SK-N-SH treated with all-trans-retinoic acid at 6 μM for 48 hours (cell line): ENCODE data around the gene SYNE2.
"Not testable (repeated sequence)": the region's sequence is repeated elsewhere in the genome, so short reads cannot be mapped to it uniquely, and the experiment has no call there.

ENCODE experiments used
- ARNTL ChIP-seq: fragments of 450-650 bp; formaldehyde crosslinking; IDR thresholded peaks from 2 replicates; pipeline ENCODE4 v1.5.0; 2020; ENCODE audit warnings: low read depth, mild to moderate bottlenecking, moderate library complexity, borderline replicate concordance
- BACH2 ChIP-seq: fragments of 250-450 bp; sonication (Bioruptor Pico); IDR thresholded peaks from 2 replicates; pipeline ENCODE4 v1.9.0; 2021; ENCODE audit warnings: mild to moderate bottlenecking, borderline replicate concordance
- CSRNP3 ChIP-seq: fragments of 250-450 bp; sonication (Bioruptor Pico); IDR thresholded peaks from 2 replicates; pipeline ENCODE4 v1.5.1; 2021; ENCODE audit warnings: mild to moderate bottlenecking, moderate library complexity
- ESRRG ChIP-seq: fragments of 250-450 bp; sonication (Bioruptor Pico); IDR thresholded peaks from 2 replicates; pipeline ENCODE4 v1.6.1; 2021; ENCODE audit warnings: mild to moderate bottlenecking
- GLIS3 ChIP-seq: fragments of 250-450 bp; sonication (Bioruptor Pico); IDR thresholded peaks from 2 replicates; pipeline ENCODE4 v1.5.0; 2020; ENCODE audit warnings: mild to moderate bottlenecking, moderate library complexity
- PATZ1 ChIP-seq: fragments of 250-450 bp; sonication (Bioruptor Pico); IDR thresholded peaks from 2 replicates; pipeline ENCODE4 v1.8.0; 2020; ENCODE audit warnings: mild to moderate bottlenecking, moderate library complexity, borderline replicate concordance
- POU6F1 ChIP-seq: fragments of 250-450 bp; sonication (Bioruptor Pico); IDR thresholded peaks from 2 replicates; pipeline ENCODE4 v1.8.0; 2021; ENCODE audit warnings: low read depth, mild to moderate bottlenecking, moderate library complexity, borderline replicate concordance
- PPARA ChIP-seq: fragments of 250-450 bp; sonication (Bioruptor Pico); IDR thresholded peaks from 2 replicates; pipeline ENCODE4 v1.5.0; 2020; ENCODE audit warnings: mild to moderate bottlenecking, borderline replicate concordance
- TCF4 ChIP-seq: fragments of 250-450 bp; sonication (Bioruptor Pico); IDR thresholded peaks from 2 replicates; pipeline ENCODE4 v1.8.0; 2021; ENCODE audit warnings: mild to moderate bottlenecking, moderate library complexity, borderline replicate concordance
- ZC3H10 ChIP-seq: fragments of 250-450 bp; sonication (Bioruptor Pico); IDR thresholded peaks from 2 replicates; pipeline ENCODE4 v1.5.1; 2021; ENCODE audit warnings: mild to moderate bottlenecking, moderate library complexity
- ZFP3 ChIP-seq: fragments of 250-450 bp; sonication (Bioruptor Pico); IDR thresholded peaks from 2 replicates; pipeline ENCODE4 v1.5.0; 2020; ENCODE audit warnings: mild to moderate bottlenecking, moderate library complexity
- ZFP30 ChIP-seq: fragments of 450-650 bp; formaldehyde crosslinking; IDR thresholded peaks from 2 replicates; pipeline ENCODE4 v1.5.0; 2022; ENCODE audit warnings: mild to moderate bottlenecking, moderate library complexity
- ZNF565 ChIP-seq: fragments of 450-650 bp; formaldehyde crosslinking; conservative IDR thresholded peaks from 2 replicates; pipeline ENCODE4 v1.5.0; 2020; ENCODE audit warnings: low read depth, mild to moderate bottlenecking, moderate library complexity
- ZNF70 ChIP-seq: fragments of 450-650 bp; formaldehyde crosslinking; IDR thresholded peaks from 2 replicates; pipeline ENCODE4 v1.5.0; 2020; ENCODE audit warnings: mild to moderate bottlenecking, moderate library complexity

GRCh38 chr14:64118403-64118742 is 265.6 kb downstream of the SYNE2 start:
- TF ChIP-seq BACH2 (CRISPR knock-in tag); PATZ1; ZFP30; GLIS3 (CRISPR knock-in tag); CSRNP3 (CRISPR knock-in tag); PPARA (CRISPR knock-in tag); POU6F1 (CRISPR knock-in tag); ARNTL (CRISPR knock-in tag); ZC3H10 (CRISPR knock-in tag); ZFP3; ZNF565; TCF4; ESRRG (CRISPR knock-in tag); ZNF70: not testable (repeated sequence)
